ENCODE data around the gene KLHDC2.

GRCh38 chr14:49786315-49786714 lies 18.4 kb downstream of the KLHDC2 start:
- no peak for TF ChIP-seq CTCF (IDR thresholded peaks at IDR 0.05; ENCODE audit: low read length)
- TF ChIP-seq EZH2 (IDR thresholded peaks at IDR 0.05; ENCODE audit: borderline replicate concordance, low read length) = no peak
